ENCODE data around the gene ACTC1.
"Not testable (repeated sequence)": the region's sequence is repeated elsewhere in the genome, so short reads cannot be mapped to it uniquely, and the experiment has no call there.

ACTC1 gene

DNA sequence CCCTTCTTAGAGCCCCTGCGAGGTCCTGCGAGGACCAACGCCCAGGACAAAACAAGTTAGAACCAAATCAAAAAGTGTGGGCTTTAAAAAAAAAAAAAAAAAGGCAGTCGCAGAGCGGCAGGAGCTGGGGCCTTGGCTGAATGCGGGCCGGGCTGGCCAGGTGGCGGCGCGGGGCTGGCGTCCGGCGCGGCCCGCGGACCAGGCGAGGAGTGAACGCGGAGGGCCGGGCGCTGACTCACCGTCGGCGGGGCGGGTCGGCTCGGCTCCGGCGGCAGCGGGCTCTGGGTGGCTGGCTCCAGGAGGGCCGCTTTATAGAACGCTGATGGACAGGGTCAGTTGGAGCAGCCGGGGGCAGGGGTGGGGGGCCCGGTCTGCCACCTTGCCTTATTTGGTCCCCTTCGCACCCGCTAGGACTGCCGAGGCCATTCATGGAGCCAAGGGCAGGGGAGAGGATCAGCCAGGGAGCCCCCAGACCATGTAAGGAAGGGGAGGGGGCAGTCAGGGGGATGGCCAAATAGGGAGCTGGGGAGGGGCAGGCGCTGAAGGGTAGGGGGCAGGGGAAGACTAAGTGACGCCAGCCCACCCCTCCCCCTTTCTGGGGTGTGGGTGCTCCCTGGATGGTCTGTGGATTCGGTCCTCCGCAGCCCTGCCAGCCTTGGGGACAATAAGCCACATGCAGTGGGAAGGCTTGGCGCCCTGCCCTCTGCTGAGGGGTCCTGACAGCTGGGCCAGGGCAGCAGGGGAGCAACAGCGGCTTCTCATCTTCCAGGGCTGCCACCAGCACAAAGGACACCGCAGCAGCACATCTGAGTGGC lies at the start of gene ACTC1:
Gene ACTC1 (minus strand): TSS at position 283 of the 815 bp plus-strand sequence. CDS start 741 bp downstream, outside the sequence.
- DNase-seq (ENCODE audit: low read depth): peak; percentile 74

- peak; percentile 65 for DNase-seq (ENCODE audit: low read depth)
Measured at GRCh38 chr15:34841262-34841725, 45.9 kb upstream of the ACTC1 start.

DNA sequence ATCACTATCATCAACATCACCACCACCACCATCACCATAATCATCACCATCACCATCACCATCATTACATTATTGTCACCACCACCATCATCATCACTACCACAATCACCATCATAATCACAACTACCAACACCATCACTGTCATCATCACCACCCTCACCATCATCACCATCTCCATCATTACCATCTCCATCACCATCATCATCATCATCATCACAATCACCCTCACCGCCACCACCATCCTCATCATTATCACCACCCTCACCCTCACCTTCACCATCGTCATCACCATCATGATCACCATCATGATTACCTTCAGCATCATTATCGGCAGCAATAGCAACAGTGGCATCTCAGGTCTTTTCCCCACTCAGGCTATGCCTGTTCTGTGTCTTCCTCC lies 42.9 kb upstream of the ACTC1 start:
- DNase-seq (ENCODE audit: low read depth): no peak

- peak; percentile 90 for DNase-seq (ENCODE audit: low read depth)
Measured at GRCh38 chr15:34837246-34838016, 42.1 kb upstream of the ACTC1 start.

GRCh38 chr15:34828145-34828911 lies 33.0 kb upstream of the ACTC1 start:
- DNase-seq (ENCODE audit: low read depth): no peak

GRCh38 chr15:34821831-34822230 lies 26.5 kb upstream of the ACTC1 start:
- no peak for DNase-seq (ENCODE audit: low read depth)

- DNase-seq (ENCODE audit: low read depth): peak; percentile 58
Measured at GRCh38 chr15:34820110-34820509, 24.8 kb upstream of the ACTC1 start.

DNA sequence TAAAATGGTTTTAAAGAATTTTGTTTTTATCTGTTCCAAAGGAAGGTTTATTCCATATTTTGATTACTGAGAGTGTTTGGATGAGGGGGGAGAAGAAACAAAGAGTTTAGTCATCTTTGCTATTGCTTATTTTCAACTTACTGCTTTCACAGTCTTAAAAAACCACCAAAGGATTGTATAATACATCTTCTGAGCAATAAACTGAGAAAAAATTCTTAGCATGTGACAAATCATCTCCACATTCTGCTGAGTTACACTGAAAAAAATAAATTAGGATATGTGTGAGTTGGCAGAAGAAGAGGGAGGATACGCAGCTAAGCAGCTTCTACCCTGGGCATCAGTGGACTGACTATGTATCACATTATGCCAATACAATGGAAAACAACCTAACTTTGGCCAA lies 23.2 kb upstream of the ACTC1 start:
- peak; percentile 85 for DNase-seq (ENCODE audit: low read depth)

DNA sequence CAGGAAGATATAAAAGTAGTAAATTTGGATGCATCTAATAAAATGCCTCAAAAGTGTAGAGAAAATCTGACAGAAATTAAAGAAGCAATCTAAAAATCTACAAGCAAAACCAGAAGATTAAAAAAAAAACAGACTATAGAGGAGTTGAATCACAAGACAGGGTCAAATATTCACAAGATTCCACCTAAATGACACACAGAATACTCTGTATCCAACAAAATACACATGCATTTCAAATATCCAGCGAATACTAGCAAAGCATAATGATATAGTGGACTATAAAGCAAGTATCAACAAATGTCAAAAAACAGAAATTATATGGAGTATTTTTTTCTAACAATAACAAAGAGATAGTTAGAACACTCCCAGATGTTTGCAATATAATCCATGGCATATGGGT lies 20.5 kb upstream of the ACTC1 start:
- peak; percentile 63 for DNase-seq (ENCODE audit: low read depth)

DNA sequence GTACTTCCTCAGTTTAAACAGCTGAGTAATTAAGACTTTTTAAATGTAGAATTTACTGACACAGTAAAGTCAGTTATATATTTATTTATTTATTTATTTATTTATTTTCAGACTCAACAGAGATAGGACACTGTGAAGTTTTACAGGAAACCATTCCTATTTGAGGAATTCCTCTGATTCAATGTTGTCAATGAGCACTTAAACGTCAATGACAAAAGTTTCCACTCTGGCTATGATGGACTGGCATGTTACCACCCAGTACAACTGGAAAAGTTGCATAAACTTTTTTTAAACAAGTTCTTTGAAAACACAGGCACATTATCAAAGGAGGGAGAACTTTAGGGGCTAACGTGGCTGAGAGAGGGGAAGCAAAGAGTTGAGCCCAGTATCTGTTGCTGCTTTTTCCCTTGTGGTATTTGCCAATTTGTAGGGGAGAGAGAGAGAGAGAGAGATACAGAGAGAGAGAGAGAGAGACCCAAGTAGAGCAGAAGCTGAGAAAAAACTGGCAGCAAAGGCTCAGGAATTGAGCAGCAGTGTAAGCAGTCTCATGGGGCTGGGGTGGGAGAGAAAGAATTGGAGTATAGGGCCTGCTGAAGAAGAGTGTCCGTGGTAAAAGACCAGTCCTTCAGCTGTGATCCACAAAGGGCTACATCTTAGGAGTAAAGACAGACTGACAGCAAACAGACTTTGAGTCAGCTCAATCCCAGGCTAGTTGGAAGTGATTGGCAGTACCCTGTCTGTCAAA lies 18.3 kb upstream of the ACTC1 start:
- DNase-seq (ENCODE audit: low read depth): no peak

DNA sequence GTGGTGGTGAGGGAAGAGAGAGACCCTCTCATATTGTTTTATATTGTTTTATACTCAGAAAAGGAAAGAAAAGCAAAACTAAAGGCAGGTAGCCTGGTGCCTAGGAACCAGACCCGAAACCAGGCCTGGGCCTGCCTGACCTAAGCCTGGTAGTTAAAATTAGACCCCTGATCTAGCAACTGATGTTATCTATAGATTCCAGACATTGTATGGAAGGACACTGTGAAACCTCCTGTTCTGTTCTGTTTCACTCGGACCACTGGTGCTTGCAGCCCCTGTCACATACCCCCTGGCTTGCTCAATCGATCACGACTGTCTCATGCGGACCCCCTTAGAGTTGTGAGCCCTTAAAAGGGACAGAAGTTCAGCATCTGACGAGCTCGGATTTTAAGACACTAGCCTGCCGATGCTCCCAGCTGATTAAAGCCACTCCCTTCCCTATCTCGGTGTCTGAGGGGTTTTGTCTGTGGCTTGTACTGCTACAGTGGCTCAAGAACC lies 17.6 kb upstream of the ACTC1 start:
- not testable (repeated sequence) for DNase-seq (ENCODE audit: low read depth)

DNA sequence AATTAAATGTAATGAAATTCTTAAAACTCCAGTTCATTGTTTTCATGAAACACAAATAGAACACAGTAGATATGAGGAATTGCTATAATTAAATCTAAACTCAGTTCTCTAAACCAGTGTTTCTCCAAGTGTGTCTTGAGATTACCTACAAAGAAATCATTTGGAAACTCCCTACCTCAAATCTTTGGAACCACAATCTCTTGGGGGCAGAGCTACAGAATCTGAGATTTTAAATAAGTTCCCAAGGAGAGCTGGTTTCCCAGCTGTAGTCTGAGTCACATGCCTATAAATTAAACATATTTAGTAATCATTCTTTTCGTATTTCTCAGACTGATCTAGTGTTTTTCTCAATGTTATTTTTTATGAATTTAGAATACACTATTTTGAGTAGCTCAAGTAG lies 17.0 kb upstream of the ACTC1 start:
- DNase-seq (ENCODE audit: low read depth): peak; percentile 82

DNA sequence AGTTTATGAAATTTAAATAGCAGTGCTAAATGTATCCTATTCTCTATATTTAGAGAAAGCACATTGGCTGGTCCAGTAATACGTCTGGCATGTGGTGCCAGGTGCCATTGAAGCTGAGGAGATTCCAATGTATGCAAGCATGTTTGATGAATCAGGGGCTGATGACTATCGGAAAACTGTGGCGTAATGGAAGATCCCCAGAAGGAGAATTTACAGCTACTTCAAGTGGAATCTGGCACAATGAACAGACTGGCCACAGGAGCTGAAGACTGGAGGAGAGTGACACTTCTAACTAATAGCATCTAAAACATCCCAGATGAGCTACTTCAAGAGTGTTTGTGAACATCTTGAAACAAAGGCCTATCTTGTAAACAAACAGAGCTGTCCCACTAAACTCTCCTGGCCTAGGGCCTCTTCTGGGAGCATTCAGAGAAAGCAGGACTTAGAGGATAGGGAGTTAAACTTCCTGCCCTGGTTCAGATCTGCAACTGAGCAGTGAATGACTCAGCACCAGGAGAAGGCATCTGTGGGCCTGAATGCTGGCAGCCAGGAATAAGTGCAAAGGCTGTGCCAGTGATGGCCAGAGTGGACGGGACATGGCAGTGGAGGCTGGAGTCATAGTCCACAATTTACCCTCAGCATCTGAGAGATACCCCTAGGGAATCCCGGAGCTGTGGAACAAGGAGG lies 15.2 kb upstream of the ACTC1 start:
- peak; percentile 99 for DNase-seq (ENCODE audit: low read depth)

DNA sequence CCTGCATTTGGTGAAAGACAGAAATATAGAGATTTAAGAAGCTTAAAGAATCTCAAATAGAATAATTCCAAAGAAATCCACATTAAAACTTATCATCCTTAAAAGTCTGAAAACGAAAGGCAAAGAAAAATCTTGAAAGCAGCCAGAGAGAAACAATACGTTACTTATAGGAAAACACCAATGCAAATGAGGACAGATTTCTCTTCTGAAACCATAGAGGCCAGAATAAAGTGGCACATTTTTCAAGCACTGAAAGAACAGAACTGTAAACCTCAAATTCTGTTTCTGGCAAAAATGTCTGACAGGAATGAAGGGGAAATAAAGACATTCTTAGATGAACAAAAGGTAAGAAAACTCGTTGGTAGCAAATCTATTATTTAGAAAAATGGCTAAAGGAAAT lies 13.8 kb upstream of the ACTC1 start:
- DNase-seq (ENCODE audit: low read depth): no peak

DNA sequence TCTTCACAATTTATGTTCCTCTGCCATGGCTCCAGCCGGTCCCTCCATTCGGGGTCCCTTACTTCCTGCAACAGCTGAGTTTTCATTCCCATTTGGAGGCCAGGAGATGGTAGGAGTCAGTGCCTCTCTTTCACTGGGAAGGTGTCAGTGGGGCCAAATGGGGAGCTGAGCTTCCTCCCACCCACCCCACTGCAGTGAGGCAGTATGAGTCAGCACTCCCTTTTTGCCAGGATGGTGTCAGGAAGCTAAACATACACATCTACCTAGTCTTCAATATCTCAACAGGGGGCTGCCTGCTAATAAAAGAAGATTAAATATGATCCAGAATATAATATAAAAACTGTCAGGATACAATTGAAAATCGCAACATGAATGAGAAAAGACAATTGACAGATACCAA lies 12.7 kb upstream of the ACTC1 start:
- DNase-seq (ENCODE audit: low read depth): peak; percentile 54

GRCh38 chr15:34807241-34807640 lies 11.9 kb upstream of the ACTC1 start:
- not testable (repeated sequence) for DNase-seq (ENCODE audit: low read depth)

DNA sequence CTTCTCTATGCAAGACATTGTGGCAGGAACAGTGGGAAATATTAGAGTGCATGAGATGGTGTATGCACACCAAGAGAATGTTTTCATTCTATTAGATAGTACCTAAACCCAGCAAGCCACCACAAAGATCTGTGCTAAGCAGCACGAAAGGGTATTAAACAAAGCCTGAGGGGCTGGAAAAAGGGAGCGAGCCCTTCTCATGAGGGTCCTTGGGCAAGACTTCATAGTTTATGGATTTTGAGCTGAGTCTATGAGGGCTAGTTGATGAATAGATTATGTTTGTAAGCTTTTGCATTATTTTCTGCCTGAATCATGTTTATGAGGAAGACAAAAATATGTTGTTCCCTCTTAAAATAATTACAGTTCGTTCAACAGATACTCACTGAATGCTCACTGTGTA lies 9.4 kb upstream of the ACTC1 start:
- DNase-seq (ENCODE audit: low read depth): no peak

- DNase-seq (ENCODE audit: low read depth): no peak
Measured at GRCh38 chr15:34804113-34804512, 8.8 kb upstream of the ACTC1 start.

GRCh38 chr15:34802803-34803750 lies 7.7 kb upstream of the ACTC1 start:
- DNase-seq (ENCODE audit: low read depth): no peak

DNA sequence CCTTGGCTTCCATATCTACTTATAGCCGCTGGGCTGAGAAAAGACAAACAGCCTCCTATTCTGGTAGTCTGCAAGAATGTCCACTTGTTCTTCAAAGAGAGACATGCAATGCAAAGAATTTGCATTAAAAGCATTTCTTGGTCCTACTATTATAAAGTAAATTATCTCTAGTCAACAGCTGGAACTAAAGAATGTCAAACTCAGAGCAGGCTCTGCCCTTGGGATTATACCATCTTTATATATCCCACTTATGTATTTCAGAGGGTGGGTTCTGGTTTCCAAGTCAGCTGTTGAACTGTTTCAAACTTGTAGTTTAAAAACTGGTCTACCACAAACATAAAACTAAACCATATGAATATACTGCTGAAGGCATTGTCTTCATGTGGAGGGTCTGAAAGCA lies 7.0 kb upstream of the ACTC1 start:
- DNase-seq (ENCODE audit: low read depth): no peak

Measured in EH (cell line).